Ovary (tissue), 3 donors: Measurements from ENCODE around the gene YY1.

Source experiments
- CTCF ChIP-seq, 3 donors: fragments of 450-650 bp in 2 of 3; fragments of 200-600 bp in 1 of 3; IDR thresholded peaks; one replicate each; pipeline versions ENCODE4 v1.5.1 to v1.8.0; 2016 to 2022; ENCODE audit warnings: antibody characterized with exemption in 3 of 3, mild to moderate bottlenecking in 1 of 3
- EP300 ChIP-seq: sonication (generic); formaldehyde crosslinking; IDR thresholded peaks from one replicate; pipeline ENCODE4 v1.6.1; 2017; ENCODE audit warnings: antibody characterized with exemption
- POLR2A ChIP-seq: fragments of 450-650 bp; IDR thresholded peaks from one replicate; pipeline ENCODE4 v1.6.1; 2017; ENCODE audit warnings: antibody characterized with exemption, mild to moderate bottlenecking, moderate library complexity
- donor health status: DM: no; HTN: no; CAD: no.

DNA sequence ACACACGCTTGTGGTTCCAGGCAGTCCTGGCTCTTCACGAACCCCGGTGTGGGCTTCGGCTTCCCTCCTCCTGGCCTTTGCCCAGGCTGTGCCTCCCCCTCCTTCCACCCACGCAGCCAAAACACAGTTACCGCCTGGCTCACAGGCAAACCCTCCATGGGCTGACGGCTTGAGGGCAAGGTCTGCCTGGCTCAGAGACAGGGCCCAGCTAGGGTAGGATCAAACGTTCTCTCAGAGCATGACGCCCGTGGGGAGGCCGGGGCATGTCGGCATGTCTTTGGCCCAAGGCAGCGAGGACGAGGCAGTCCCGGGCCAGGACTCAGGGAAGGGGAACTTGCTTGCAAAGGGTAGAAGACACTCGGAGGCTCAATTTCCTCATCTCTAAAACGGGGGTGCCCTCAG, 86.3 kb downstream of the YY1 start:
- TF ChIP-seq CTCF (IDR thresholded peaks at IDR 0.05) (no peak), EP300 (no peak), POLR2A (no peak)
